Right ventricle myocardium inferior (tissue), 1 donor: Measurements from ENCODE around the gene FGR. TPM values are rescaled to one million over a fixed set of nuclear protein-coding genes. Genes with fewer than 3 reads are reported as not detected.

Experiments
- ATAC-seq: fragments of 200-7000 bp; cut with Tn5 transposase; one replicate; pipeline ENCODE4 v1.9.1; 2020; ENCODE audit warnings: mild to moderate bottlenecking, moderate library complexity
- DNase-seq: peaks from one replicate; pipeline ENCODE4 v3.0.0; 2021; ENCODE audit errors: missing footprints
- intact Hi-C: fragments of 100-400 bp; cut with DNase I; formaldehyde crosslinking; loops from one replicate; pipeline ENCODE4 v1.11.0; 2022
- total RNA-seq: library from RNA; stranded (reverse); fragmentation: NEBNext Ultra II Directional; extraction: Animal tissue kit (Norgen Biotek cat#: 25700); gene quantifications from one replicate; pipeline ENCODE4 v1.2.1, GENCODE V29; 2021
- donor health status: DM: no; HTN: yes; CAD: no; lungs with severe emphysema.

The FGR gene
- total RNA-seq, 1 donor from 2014 or later = 5.1 TPM

- no peak for DNase-seq
- ATAC-seq = no peak
- intact Hi-C loops = no loop called here
These were observed 38.0 kb downstream of the FGR start for GRCh38 chr1:27596986-27597385.

- DNase-seq = no peak
- ATAC-seq = no peak
- intact Hi-C loops = no loop called here
These were observed 38.7 kb downstream of the FGR start for GRCh38 chr1:27596261-27596660.

GRCh38 chr1:27595597-27595996 is 39.4 kb downstream of the FGR start:
- DNase-seq = no peak
- ATAC-seq = no peak
- intact Hi-C loops = no loop called here

GRCh38 chr1:27594564-27595510 is 40.1 kb downstream of the FGR start:
- ATAC-seq = no peak
- DNase-seq = no peak
- intact Hi-C loops = no loop called here

- ATAC-seq = no peak
- intact Hi-C loops = no loop called here
- no peak for DNase-seq
These were observed 41.1 kb downstream of the FGR start for GRCh38 chr1:27593678-27594563.

- peak; percentile 16 for ATAC-seq
- intact Hi-C loops = no loop called here
- DNase-seq = no peak
These were observed 41.9 kb downstream of the FGR start for GRCh38 chr1:27592931-27593677.

GRCh38 chr1:27592232-27592930 is 42.6 kb downstream of the FGR start:
- ATAC-seq (no peak), DNase-seq (no peak)
- intact Hi-C loops = no loop called here

- DNase-seq = no peak
- ATAC-seq = no peak
- intact Hi-C loops = no loop called here
These were observed 43.4 kb downstream of the FGR start for GRCh38 chr1:27591622-27592021.

- DNase-seq (no peak), ATAC-seq (no peak)
- intact Hi-C loops = no loop called here
These were observed 44.0 kb downstream of the FGR start for GRCh38 chr1:27590917-27591508.

GRCh38 chr1:27589841-27590426 is 45.1 kb downstream of the FGR start:
- DNase-seq = no peak

GRCh38 chr1:27589441-27589840 is 45.5 kb downstream of the FGR start:
- intact Hi-C loops = no loop called here
- no peak for DNase-seq
- ATAC-seq = no peak

More at GRCh38 chr1:27589841-27590426, 45.1 kb downstream of the FGR start:
- intact Hi-C loops = no loop called here
- peak; percentile 35 for ATAC-seq

GRCh38 chr1:27588256-27589232 is 46.4 kb downstream of the FGR start:
- peak; percentile 41 for ATAC-seq
- no peak for DNase-seq
- intact Hi-C loops = no loop called here

- ATAC-seq (no peak), DNase-seq (peak; percentile 9)
- intact Hi-C loops = no loop called here
These were observed 49.3 kb downstream of the FGR start for GRCh38 chr1:27585684-27586083.

- DNase-seq = no peak
- ATAC-seq = no peak
- intact Hi-C loops = no loop called here
These were observed 50.5 kb downstream of the FGR start for GRCh38 chr1:27584453-27584852.

GRCh38 chr1:27583479-27583878 is 51.5 kb downstream of the FGR start:
- intact Hi-C loops = no loop called here
- ATAC-seq (no peak), DNase-seq (no peak)

- DNase-seq (peak; percentile 70), ATAC-seq (peak; percentile 82)
- intact Hi-C loops = no loop called here
These were observed 53.2 kb downstream of the FGR start for GRCh38 chr1:27581823-27582243.
